Activated CD4-positive, alpha-beta T cell treated with anti-CD3 and anti-CD28 coated beads, Interleukin-2, amount 50 U/mL, for 48 hours (primary cell): ENCODE data around the gene ITGA8.
A peak's percentile ranks its signal among the peaks of the same experiment; 100 is the strongest.
"Not testable (repeated sequence)": the region's sequence is repeated elsewhere in the genome, so short reads cannot be mapped to it uniquely, and the experiment has no call there.

ENCODE experiments used
- DNase-seq, 2 experiments: peaks; one replicate each; pipeline ENCODE4 v3.0.0-alpha.2; 2020

Gene ITGA8

DNA sequence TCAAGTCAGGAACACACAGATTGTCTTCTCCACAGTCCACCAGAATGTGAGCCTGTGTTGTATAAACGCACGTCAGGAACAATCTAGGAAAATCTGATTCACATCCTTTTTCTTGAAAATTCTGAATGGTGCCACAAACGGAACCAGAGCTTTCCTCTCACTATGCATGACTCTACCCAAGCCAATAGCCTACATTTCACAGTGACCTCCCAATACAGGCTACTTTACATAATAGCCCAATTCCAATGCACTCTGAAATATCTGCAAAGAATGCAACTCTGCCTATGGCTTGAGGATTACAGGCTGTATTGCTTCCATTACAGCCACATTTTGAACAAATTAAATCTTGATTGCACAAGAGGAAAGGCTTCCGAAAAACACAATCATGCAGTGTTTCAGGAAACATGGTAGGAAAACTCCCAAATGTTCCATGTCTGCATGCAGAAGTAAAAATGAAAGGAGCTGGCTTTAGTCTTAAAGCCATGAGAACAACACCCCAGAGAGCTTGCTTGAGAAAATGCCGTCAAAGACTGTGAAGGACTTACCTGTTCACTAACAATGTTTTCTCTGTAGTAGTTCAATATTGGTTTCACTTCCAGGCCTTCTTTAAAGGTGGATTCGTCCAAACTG lies 113.9 kb downstream of the ITGA8 start:
- no peak for DNase-seq

DNA sequence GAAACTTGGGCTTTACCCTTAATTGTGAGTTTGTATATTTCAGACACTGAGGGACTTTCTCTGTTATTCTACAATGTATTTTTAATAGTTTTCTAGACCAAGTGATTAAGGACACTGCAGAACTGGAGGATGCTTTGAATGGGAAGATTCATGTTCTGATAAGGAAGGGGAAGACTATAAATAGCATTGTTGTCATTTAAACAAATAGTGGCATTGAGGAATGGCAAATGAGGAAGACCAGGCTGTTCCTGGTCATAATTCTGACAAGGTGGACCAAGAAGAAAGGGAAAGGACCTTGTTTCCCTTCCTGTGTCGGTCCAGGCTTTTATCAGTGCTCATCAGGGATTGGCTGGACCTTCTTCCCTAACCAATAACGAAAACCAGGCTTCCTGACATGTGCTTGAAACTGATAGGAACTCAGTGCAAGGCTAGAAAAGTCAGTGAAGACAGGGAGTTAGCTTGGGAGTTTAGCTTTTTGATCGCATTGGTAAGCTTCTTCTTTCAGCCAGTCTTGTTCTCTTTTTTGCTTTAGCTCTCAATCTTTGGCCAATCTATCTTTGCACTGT lies 116.2 kb downstream of the ITGA8 start:
- DNase-seq, result no peak

DNA sequence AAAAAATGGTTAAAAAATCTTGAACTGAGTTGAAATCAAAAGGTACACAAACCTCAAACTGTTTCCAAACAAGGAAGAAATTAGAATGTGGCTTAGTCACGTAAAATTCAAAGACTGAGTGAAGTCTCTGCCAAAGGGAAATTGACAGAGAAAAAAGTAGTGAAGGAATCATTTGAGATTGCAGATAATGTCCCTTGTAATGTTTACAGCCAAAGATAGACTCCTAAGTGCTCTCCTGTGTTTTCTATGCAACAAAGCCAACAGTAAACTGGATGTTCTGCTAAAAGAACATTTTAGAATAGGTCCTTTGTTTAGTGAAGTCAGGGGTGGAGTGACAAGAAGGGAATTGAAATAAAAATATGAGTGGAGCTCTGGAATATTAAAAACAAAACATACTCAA lies 117.9 kb downstream of the ITGA8 start:
- DNase-seq, result no peak

DNA sequence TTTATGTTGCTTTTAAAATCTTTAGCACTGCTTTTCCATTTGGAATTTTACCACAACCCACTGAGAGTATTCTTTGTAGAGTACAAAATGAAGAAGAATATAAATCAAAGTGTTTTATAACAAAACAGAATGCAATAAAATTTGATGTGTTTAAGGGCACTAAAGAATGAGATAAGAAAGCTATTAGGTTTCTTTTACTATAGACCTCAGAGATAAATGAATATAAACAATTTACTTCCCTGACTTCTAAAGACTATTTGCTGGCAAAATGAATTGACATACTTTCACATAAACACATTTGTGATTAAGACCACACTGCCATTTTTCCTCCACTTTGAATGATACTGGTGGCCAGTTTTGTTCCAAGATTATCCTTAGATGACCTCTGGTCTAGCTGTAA lies 124.5 kb downstream of the ITGA8 start:
- DNase-seq, result no peak

DNA sequence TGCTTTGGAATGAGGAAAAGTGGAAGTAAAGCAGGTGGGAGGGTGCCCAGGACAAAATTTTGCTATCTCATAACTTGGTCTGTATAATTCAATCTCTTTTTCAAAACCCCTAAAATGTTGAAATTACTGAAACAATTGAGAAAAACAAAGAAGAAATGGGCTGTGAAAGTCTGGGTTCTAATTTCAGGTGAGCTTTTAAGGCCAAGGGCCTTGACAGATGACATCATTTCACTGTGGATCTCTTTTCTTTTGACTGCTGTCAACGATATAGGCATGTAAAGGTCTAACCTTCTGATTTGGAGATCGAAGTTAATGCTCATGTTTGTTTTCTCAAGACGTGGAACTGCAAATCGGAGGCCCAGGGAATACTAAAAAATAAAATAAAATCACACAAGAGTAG lies 127.8 kb downstream of the ITGA8 start:
- no peak for DNase-seq

DNA sequence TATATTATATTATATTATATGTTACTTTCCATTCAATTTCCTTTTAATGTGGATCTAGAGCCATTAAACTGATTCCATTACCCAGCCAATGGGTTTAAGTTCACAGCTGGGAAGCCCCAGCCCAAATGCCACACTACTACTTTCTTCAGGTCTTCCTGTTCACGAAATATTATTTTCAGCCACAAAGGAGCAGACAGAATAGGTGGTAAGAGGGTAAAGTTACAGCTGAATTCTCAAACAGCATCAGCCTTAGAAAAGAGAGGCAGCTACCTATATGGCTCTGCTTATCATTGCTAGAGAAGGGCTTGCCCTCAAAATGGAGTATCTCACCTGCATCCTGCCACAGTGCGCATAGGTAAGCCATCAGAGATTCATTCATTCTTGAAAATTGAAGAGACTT lies 128.3 kb downstream of the ITGA8 start:
- DNase-seq, result no peak

DNA sequence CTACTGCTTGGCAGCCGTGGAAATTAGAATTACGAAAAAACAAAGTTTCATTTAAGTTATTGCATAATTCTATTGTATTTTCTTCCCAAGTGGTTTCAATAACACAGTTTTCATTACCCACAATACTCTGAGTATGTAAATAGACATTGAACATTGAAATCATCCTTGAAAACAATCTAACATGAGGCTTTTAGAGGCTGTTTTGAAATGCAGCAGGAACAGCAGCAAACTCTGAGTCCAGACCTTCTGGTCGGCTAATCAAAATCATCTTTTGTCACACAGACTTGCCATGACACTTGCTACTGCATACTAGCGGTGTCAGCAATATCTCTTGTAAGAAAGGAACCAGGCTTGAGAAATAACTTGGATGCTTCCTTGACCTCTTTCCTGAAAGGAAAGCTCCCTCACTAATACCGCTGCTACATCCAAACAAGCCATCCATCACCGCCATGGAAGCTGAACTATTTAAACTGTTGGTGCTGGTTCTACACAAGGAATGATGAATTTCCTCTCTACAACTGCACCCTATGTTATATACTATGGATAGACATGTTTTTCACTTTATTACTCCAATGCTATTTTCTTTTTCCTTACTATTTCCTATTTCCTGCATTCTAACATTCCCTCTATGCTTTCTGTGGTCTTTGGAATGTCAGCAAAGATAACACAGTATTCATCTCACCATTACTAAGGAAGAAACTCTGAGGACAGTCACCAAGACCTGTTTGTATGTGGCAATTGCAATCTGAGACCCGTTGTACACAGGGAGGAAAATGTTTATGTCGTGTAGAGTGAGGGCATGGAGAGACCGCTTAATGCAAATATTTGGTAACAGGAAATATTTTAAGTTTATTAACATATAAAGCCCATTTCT lies 130.8 kb downstream of the ITGA8 start:
- DNase-seq, result no peak

DNA sequence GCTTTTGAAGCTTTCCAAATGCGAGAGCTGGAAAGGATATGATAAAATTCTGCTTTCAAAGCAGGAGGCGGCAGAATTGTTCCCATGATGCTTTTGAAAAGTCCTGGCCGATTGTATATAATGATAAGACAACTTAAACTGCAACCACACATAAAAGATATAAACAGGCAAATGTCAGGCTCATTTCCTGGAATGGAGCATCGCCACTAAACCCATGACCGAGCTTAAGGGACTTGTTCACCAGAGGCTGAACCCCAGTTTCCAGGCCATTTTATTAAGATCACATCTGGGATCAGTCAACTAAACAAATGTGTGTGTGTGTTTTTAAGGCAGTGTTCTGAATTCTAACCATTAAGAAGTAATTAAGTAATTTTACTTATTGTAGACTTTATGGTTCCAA lies 131.6 kb downstream of the ITGA8 start:
- no peak for DNase-seq

DNA sequence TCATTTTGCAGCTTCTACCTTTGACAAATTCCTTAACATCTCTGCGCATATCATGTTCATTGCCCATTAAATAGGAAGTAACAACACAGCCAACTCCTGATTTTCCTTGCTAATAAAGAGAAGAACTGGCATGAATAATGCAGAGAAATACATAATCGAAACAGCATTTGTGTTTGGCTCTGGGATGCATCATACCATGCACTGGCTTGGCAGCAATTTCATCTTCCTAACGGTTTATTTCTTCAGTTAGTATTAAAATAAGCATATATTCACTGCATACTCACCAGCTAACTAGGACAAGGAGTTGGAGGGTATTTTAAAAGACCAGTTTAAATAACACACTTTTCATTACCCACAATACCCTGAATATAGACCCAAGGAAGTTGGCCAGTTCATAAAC lies 132.5 kb downstream of the ITGA8 start:
- no peak for DNase-seq

DNA sequence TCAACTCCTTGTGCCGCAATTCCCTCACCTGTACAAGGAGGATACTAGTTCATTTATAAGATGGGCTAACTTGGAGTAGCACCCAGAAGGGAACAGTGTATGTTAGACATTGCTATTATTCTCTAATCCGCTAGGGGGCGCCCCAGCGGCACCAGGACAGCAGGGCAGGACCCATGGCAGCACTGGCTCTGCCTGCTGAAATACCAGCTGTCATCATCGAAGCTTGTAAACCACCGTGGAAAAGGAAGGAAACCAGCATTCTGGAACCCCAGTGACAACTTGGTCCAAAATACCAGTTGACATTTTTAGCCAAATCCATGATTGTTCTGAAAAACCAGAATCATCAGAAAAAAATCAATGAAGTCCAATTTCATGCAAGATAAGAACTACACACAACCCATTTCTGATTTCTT lies 134.4 kb downstream of the ITGA8 start:
- DNase-seq, result peak; percentile 39 to 58

DNA sequence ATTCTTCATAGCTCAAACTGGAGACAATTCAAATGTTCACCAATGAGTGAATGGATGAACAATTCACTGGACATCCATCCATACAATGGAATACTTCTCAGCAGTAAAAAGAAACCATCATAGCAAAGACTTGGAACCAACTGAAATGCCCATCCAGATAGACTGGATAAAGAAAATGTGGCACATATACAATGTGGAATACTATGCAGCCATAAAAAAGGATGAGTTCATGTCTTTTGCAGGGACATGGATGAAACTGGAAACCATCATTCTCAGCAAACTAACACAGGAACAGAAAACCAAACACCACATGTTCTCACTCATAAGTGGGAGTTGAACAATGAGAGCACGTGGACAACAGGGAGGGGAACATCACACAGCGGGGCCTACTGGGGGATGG lies 136.8 kb downstream of the ITGA8 start:
- DNase-seq, result not testable (repeated sequence)

DNA sequence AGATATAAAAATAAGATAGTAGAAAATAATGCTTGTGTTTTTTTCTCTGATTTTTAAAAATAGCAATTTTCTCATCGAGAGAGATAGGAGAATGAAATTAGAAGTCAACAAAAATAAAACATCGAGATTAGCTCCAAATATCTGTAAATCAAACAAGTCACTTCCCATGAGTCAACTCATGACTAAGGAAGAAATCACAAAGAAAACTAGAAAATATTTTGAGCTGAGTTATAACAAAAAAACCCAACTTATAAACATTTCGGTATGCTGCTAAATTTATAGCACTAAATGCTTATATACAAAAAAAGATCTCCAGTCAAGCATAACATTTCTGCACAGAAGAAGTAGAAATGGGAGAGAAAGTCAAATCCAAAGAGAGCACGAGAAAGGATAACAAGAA lies 140.1 kb downstream of the ITGA8 start:
- no peak for DNase-seq

DNA sequence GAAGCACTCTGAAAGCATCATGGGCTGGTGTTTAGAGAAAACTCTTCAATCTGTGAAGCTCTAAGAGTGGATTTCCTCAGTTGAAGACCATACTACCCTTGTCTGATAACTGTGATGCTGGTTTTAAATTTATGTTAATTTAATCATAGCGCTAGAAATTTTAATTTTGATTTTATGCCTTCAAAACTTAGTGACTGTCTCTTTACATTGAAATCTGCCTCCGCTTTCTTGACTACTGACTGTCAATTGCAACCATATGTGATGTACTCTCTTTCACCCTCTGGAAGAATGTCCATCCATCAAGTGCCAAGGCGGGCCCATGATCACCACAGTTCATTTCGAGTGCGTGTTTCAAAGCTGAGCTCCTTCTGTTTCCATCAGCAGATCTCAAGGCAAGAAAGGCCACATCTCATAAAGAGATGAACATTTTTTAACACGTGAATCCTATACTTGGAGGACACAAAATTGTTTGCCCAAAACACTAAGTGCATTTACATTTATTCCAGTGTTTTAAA lies 147.1 kb downstream of the ITGA8 start:
- DNase-seq, result no peak

DNA sequence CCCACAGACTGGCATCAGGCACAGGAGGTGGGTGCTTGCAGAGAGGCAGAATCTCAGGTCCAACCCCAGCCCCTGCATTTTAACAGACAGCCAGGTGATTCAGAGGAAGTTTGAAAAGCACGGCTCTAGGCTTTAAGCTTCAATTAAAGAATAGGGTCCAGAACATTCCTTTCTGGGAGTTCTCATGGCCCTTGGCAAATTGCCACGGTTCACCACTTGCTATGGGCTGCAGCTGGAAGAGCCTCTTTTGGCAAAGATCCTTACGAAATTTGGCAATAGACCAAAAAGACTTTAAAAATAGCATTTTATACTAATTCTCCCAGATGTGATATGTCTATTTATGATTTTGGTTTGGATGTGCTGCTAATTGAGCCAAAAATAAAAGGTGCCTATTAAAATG lies 148.1 kb downstream of the ITGA8 start:
- no peak for DNase-seq

DNA sequence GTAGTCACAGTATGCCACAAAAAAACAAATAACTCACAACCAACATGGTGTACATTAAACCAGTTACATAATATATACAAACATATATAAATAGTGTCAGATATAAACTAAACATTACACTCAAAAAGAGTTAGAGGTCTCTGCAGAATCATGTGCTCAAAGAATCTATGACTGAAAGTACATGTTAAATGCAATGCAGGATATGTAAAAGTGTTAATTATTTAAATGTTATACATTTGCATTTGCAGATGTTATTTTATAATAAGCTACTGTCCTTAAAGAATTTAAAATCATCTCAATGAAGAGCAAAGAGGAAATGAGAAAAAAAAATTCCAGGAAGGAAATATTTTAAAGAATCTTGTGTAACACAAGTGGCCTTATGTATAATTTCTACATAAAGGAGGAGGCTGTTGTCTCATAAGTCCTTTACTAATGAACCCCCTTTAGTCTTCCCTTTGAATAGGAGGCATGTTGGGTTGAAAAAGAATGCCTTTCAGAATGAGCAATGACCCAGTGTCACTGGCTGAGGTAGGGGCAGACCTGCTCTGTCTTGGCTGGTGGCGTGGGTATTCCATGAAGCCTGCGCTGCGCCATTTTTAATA lies 148.9 kb downstream of the ITGA8 start:
- no peak for DNase-seq

DNA sequence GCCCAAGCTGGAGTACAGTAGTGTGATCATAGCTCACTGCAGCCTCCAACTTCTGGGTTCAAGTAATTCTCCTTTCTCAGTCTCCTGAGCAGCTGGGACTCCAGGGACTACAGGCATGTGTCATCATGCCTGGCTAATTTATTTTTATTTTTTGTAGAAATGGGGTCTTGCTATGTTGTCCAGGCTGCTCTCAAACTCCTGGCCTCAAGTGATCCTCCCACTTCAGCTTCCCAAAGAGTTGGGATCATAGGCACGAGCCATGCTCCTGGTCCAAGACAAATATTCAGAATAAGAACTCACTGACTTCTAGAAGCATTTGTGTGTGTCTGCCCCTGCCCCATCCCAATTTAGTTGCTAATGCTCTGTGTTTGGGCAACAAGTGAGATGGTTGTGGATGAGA lies 151.8 kb downstream of the ITGA8 start:
- no peak for DNase-seq

DNA sequence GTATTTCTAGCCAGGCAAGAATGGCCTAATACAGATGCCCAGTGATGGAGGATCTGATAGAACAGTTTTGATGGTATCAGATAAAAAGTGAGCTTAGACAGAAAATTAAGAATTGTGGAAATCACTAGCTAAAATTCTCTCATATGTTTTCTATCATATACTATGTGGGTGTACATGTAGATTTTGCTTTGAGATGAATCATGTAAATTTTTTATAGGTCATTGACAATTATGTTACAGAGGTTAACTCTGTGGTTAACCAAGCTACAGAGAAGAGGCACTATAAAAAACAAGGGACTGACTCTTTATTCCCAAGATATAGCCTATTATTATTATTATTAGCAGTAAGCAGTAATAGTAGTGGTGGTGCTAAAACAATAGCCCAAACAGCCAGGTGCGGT lies 156.5 kb downstream of the ITGA8 start:
- DNase-seq, result no peak

DNA sequence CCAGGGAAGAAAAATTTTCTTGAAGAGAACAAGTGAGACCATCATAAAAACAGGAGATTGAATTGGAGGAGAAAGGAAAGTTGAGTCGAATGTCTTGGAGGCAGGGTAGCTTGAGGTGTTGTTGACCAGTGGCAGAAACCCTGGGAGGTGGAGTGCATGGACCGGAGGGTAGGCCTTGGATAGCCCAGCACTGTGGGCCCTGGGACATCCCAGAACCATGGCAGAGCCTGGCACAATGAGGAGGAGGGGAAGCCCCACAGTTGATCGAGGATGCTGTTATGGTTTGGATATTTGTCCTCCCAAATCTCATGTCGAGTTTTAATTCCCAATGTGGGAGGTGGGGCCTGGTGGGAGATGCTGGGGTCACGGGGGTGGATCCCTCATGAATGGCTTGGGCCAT lies 157.1 kb downstream of the ITGA8 start:
- no peak for DNase-seq

DNA sequence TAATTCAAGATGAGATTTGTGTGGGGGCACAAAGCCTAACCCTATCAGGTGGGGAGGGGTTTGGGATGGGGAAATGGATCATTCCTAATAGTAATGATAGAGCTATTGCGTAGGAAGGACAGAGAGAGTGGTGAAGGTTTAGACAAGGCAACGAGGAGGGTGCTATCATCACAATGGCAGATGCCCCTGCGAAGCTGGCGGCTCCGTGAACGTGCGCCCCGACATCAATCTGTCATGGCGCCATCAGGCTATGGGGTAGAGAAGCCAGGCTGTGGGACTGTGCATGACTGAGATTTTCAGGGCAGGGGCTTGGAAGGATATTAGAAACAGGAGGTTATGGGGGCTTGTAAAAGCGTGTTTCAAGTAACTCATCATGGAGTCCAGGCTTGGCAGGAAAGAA lies 157.6 kb downstream of the ITGA8 start:
- DNase-seq, result no peak

DNA sequence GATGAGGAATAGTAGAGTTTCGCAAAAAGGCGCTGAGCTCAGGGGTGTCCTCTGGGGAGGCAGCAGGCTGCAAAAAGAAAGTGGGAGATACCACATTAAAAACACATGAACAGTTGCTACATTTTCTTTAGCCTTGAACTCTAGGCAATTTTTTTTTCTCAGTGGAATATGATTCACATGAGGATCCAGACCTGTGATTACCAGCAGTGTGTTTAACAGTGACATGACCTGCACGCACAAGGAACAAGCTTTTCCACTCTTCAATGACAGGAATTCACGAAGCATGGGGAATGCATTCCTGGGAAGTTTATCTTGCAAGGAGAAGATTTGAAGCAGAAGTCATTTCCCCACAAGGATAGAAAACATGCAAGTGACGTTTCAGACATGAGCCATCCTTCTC lies 161.6 kb downstream of the ITGA8 start:
- DNase-seq, result no peak

DNA sequence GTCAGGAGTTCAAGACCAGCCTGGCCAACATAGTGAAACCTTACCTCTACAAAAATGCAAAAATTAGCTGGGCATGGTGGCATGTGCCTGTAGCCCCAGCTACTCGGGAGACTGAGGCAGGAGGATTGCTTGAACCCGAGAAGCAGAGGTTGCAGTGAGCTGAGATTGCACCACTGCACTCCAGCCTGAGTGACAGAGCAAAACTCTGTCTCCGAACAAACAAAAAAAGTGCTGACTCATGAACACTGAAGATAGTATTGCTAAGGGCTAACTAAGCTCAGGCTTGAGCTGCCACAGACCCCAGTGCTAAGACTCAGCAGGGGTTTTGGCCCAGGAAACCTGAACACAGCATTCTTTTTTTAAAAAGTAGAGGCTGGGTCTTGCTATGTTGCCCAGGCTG lies 162.6 kb downstream of the ITGA8 start:
- DNase-seq, result not testable (repeated sequence)

DNA sequence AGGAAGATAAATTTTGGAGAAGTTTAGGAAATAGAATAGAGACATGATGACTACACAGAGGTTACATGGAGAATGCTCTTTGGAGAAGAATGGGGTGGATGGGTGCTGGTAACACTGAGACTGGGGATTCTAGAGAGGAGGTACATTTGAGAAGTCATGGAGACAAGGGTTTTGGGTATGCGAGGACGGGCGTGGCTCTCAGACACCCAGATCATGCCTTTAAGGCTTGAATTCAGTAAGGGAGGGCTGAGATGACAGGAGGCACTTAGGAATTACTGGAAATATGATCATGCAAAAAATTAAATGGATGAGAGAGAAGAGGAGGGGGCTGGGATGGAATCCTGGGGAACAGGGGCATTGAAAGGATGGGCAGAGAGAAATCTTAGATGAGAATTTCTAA lies 168.8 kb downstream of the ITGA8 start:
- no peak for DNase-seq

DNA sequence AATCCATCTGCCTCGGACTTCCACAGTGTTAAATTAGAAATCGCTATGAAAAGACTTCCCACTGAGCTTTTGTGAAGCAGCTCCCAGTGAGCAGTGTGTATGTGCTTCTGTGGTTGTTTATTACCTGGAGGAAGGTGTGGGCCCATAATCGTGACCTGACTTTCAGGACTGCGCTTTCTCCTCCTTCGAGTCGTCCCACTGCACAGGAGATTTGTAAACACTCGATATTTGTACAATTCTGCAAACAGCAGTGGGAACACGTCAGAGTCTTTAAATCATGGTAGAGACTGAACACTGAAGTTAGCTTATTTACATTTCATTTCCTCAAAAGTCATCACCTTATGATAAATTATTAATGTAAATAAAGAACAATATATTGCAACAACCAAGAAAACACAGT lies 171.4 kb downstream of the ITGA8 start:
- no peak for DNase-seq

DNA sequence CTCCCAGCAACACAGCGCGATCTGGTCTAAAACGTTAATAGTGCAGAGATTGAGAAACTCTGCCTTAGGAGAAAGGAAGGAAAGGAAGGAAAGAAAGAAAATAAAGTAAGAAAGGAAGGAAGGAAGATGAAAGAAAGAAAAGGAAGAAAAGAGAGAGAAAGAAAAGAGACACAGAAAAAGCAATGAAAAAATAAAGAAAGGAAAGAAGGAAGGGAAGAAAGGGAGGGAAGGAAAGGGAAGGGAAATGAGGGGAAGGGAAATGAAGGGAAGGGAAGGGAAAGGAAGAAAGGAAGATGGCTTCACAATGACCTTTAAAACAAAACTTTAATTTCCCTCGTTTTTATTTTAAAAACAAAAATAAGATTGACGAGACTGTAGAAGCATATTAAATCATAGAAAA lies 173.1 kb downstream of the ITGA8 start:
- DNase-seq, result no peak
